Measurements from ENCODE around the gene DAPK1. TPM values are rescaled to one million over a fixed set of nuclear protein-coding genes. Genes with fewer than 3 reads are reported as not detected.
A peak's percentile ranks its signal among the peaks of the same experiment; 100 is the strongest.

DAPK1 gene
- polyA plus RNA-seq, 2 of the 4 experiments (the other 2 are of a cell fraction) = 55.2 to 67.2 TPM

GRCh38 chr9:87597710-87598443 is 100.2 kb downstream of the DAPK1 start:
- no peak for TF ChIP-seq TFCP2L1 (CRISPR knock-in tag; IDR thresholded peaks at IDR 0.05)
- no peak for TF ChIP-seq SREBF2 (IDR thresholded peaks at IDR 0.05)
- no peak for TF ChIP-seq GATA3 (IDR thresholded peaks at IDR 0.05; ENCODE audit: borderline replicate concordance)
- TF ChIP-seq BHLHE40 (IDR thresholded peaks at IDR 0.05; ENCODE audit: low read depth, low read length) = no peak
- no peak for TF ChIP-seq ZSCAN20 (CRISPR knock-in tag; IDR thresholded peaks at IDR 0.05)
- no peak for TF ChIP-seq MAX (IDR thresholded peaks at IDR 0.05)
- TF ChIP-seq HOXB5 (CRISPR knock-in tag; IDR thresholded peaks at IDR 0.05) = no peak
- no peak for TF ChIP-seq RFX5 (IDR thresholded peaks at IDR 0.05)
- Histone ChIP-seq H3K27ac (peak overlapping the region in 1 of 2 experiments; percentile 43; a peak in 1 of 6 replicates), H3K9me3 (no peaks in the 10 kb centered on the region), H3K4me2 (peak overlapping the region; percentile 83; the same call in 1 of the 3 replicates), H3K4me3 (no peak overlapping the region), H3K4me1 (peaks cover 42% of the 10 kb centered on the region)
- POLR2A ChIA-PET = no interaction called here
- 88% methylated on average over 13 of the region's 13 CpGs for WGBS (ENCODE audit: missing lambda C conversion rate)
- CTCF ChIA-PET = interaction anchor here (1.2 kb wide), 2 partner anchors 11 to 32 kb away, joined by 3 read pairs; no protein-coding TSS in a partner anchor
- ATAC-seq (no peak), DNase-seq (ENCODE audit: low read depth in 1 of 2, low spot score in 1 of 2) (no peak), FAIRE-seq (no peak)

- ChIA-PET CTCF (interaction anchor here (0.6 to 1.4 kb wide), 7 partner anchors 12 to 1472 kb away, joined by 3 to 4 read pairs (median 3); no protein-coding TSS in a partner anchor), POLR2A (no interaction called here)
- H3K4me2 ChIP-seq = peak overlapping the region; percentile 83
- peak overlapping the region; percentile 16; the same call in 1 of the 3 replicates for H3K4me3 ChIP-seq
- peak overlapping the region; percentile 26 to 83; a peak in 4 of 6 replicates for H3K27ac ChIP-seq
- no peaks in the 10 kb centered on the region for H3K9me3 ChIP-seq
- ATAC-seq (peak; percentile 73 to 92), FAIRE-seq (peak; percentile 88), DNase-seq (ENCODE audit: low read depth in 1 of 2, low spot score in 1 of 2) (peak; percentile 40 to 67)
- WGBS (ENCODE audit: missing lambda C conversion rate) = 30% methylated on average over 17 of the region's 17 CpGs
- H3K4me1 ChIP-seq = peaks cover 49% of the 10 kb centered on the region
- TF ChIP-seq, protein P1, sequence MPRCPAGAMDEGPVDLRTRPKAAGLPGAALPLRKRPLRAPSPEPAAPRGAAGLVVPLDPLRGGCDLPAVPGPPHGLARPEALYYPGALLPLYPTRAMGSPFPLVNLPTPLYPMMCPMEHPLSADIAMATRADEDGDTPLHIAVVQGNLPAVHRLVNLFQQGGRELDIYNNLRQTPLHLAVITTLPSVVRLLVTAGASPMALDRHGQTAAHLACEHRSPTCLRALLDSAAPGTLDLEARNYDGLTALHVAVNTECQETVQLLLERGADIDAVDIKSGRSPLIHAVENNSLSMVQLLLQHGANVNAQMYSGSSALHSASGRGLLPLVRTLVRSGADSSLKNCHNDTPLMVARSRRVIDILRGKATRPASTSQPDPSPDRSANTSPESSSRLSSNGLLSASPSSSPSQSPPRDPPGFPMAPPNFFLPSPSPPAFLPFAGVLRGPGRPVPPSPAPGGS (IDR thresholded peaks at IDR 0.05) = no peak
- TF ChIP-seq PHF8 (IDR thresholded peaks at IDR 0.05; ENCODE audit: borderline replicate concordance, low read depth) = no peak
- TF ChIP-seq MYC (IDR thresholded peaks at IDR 0.05; ENCODE audit: borderline replicate concordance, low read length) = no peak
- TF ChIP-seq, protein P2, sequence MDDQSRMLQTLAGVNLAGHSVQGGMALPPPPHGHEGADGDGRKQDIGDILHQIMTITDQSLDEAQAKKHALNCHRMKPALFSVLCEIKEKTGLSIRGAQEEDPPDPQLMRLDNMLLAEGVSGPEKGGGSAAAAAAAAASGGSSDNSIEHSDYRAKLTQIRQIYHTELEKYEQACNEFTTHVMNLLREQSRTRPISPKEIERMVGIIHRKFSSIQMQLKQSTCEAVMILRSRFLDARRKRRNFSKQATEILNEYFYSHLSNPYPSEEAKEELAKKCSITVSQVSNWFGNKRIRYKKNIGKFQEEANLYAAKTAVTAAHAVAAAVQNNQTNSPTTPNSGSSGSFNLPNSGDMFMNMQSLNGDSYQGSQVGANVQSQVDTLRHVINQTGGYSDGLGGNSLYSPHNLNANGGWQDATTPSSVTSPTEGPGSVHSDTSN (IDR thresholded peaks at IDR 0.05) = no peak
- TF ChIP-seq CEBPB (IDR thresholded peaks at IDR 0.05) = peak in 1 of 2 experiments; percentile 62; a peak in 3 of 4 replicates
- TF ChIP-seq JUNB (IDR thresholded peaks at IDR 0.05) = peak; percentile 39; the same call in 1 of the 2 replicates
- TF ChIP-seq, protein P3, sequence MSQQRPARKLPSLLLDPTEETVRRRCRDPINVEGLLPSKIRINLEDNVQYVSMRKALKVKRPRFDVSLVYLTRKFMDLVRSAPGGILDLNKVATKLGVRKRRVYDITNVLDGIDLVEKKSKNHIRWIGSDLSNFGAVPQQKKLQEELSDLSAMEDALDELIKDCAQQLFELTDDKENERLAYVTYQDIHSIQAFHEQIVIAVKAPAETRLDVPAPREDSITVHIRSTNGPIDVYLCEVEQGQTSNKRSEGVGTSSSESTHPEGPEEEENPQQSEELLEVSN (IDR thresholded peaks at IDR 0.05; ENCODE audit: borderline replicate concordance, low read depth) = no peak
- no peak for TF ChIP-seq HOXB13 (CRISPR knock-in tag; IDR thresholded peaks at IDR 0.05; ENCODE audit: low read depth)
- TF ChIP-seq RNF2 (IDR thresholded peaks at IDR 0.05; ENCODE audit: borderline replicate concordance, low read depth) = no peak
- no peak for TF ChIP-seq ZSCAN20 (CRISPR knock-in tag; IDR thresholded peaks at IDR 0.05)
- peak; percentile 50; the same call in 1 of the 2 replicates for TF ChIP-seq FOSL2 (IDR thresholded peaks at IDR 0.05)
- peak; percentile 81 for TF ChIP-seq FOSL2 (CRISPR knock-in tag; IDR thresholded peaks at IDR 0.05)
- peak; percentile 67; the same call in 1 of the 2 replicates for TF ChIP-seq GATA3 (IDR thresholded peaks at IDR 0.05; ENCODE audit: borderline replicate concordance)
- TF ChIP-seq, protein P4, sequence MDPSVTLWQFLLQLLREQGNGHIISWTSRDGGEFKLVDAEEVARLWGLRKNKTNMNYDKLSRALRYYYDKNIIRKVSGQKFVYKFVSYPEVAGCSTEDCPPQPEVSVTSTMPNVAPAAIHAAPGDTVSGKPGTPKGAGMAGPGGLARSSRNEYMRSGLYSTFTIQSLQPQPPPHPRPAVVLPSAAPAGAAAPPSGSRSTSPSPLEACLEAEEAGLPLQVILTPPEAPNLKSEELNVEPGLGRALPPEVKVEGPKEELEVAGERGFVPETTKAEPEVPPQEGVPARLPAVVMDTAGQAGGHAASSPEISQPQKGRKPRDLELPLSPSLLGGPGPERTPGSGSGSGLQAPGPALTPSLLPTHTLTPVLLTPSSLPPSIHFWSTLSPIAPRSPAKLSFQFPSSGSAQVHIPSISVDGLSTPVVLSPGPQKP (IDR thresholded peaks at IDR 0.05; ENCODE audit: low read depth, low read length) = no peak
- TF ChIP-seq MAX (IDR thresholded peaks at IDR 0.05) = no peak
- TF ChIP-seq HEYL (CRISPR knock-in tag; IDR thresholded peaks at IDR 0.05) = no peak
- no peak for TF ChIP-seq ESRRA (IDR thresholded peaks at IDR 0.05; ENCODE audit: borderline replicate concordance, low read length)
- TF ChIP-seq EHMT2 (IDR thresholded peaks at IDR 0.05; ENCODE audit: low read depth) = no peak
- no peak for TF ChIP-seq MAFK (IDR thresholded peaks at IDR 0.05; ENCODE audit: partially characterized antibody)
- no peak for TF ChIP-seq NFE2L2 (conservative IDR thresholded peaks at IDR 0.05; ENCODE audit: low read length)
Measured at GRCh38 chr9:87599901-87600610, 102.4 kb downstream of the DAPK1 start.

Measured in A549 (cell line).